Measurements from ENCODE around the gene ADGRD1.

Gene ADGRD1

DNA sequence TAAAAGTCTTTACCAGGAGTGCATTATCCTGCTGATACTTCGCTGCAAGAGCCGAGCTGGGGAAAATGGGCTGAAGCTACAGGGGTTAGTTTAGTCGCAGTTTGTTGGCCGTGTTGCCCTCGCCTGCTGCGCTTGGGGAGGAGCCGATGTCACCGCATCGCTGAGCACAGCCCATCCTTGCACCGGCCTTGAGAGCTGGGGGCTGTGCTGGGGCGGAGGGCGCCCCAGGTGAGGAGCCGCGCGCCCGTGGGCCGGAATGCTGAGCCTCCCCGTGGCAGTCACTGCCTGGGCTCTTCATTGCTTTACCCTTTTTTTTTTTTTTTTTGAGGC is 50.0 kb downstream of the ADGRD1 start:
- H3K9me3 ChIP-seq (ENCODE audit: control insufficient read depth in 1 of 2, low read length in 2 of 2), result no peaks in the 10 kb centered on the region
- H3K36me3 ChIP-seq (ENCODE audit: control insufficient read depth in 1 of 2, insufficient read depth in 2 of 2, low read length in 2 of 2), result no peaks in the 10 kb centered on the region
- no peak overlapping the region for H3K9ac ChIP-seq (ENCODE audit: low read depth in 1 of 2, low read length in 2 of 2)
- no peaks in the 10 kb centered on the region for H3K4me1 ChIP-seq (ENCODE audit: control insufficient read depth in 1 of 2, insufficient read depth in 2 of 2, low read length in 2 of 2)
- H3K27ac ChIP-seq (ENCODE audit: low read depth, low read length), result no peak overlapping the region
- H3K4me3 ChIP-seq (ENCODE audit: low read depth in 1 of 2, low read length in 2 of 2), result no peak overlapping the region
- H3K27me3 ChIP-seq (ENCODE audit: control insufficient read depth in 1 of 2, insufficient read depth in 2 of 2, low read length in 2 of 2), result no peaks in the 10 kb centered on the region

DNA sequence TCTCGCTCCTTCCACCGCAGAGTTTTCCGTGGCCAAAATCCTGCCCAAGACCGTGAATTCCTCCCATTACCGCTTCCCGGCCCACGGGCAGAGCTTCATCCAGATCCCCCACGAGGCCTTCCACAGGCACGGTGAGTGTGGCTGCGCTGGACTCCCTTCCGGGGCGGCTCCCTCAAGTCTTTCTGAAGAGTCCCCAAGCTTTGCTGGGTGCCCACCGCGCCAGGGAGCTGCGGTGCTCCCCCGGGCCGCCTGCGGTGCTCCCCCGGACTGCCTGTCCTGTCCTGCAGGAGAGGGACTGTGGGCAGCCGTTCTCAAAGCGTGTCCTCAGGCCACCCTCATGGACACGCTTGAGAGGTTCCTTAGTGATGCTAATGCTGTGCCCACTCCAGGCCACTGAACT is 50.5 kb downstream of the ADGRD1 start:
- Histone ChIP-seq H3K9ac (ENCODE audit: low read depth in 1 of 2, low read length in 2 of 2) (no peak overlapping the region), H3K9me3 (ENCODE audit: control insufficient read depth in 1 of 2, low read length in 2 of 2) (no peaks in the 10 kb centered on the region), H3K36me3 (ENCODE audit: control insufficient read depth in 1 of 2, insufficient read depth in 2 of 2, low read length in 2 of 2) (no peaks in the 10 kb centered on the region), H3K27me3 (ENCODE audit: control insufficient read depth in 1 of 2, insufficient read depth in 2 of 2, low read length in 2 of 2) (no peaks in the 10 kb centered on the region), H3K4me3 (ENCODE audit: low read depth in 1 of 2, low read length in 2 of 2) (no peak overlapping the region), H3K4me1 (ENCODE audit: control insufficient read depth in 1 of 2, insufficient read depth in 2 of 2, low read length in 2 of 2) (no peaks in the 10 kb centered on the region), H3K27ac (ENCODE audit: low read depth, low read length) (no peak overlapping the region)

- Histone ChIP-seq H3K4me3 (ENCODE audit: low read depth in 1 of 2, low read length in 2 of 2) (no peak overlapping the region), H3K36me3 (ENCODE audit: control insufficient read depth in 1 of 2, insufficient read depth in 2 of 2, low read length in 2 of 2) (no peaks in the 10 kb centered on the region), H3K4me1 (ENCODE audit: control insufficient read depth in 1 of 2, insufficient read depth in 2 of 2, low read length in 2 of 2) (no peaks in the 10 kb centered on the region), H3K27me3 (ENCODE audit: control insufficient read depth in 1 of 2, insufficient read depth in 2 of 2, low read length in 2 of 2) (no peaks in the 10 kb centered on the region), H3K9ac (ENCODE audit: low read depth in 1 of 2, low read length in 2 of 2) (no peak overlapping the region), H3K27ac (ENCODE audit: low read depth, low read length) (no peak overlapping the region), H3K9me3 (ENCODE audit: control insufficient read depth in 1 of 2, low read length in 2 of 2) (no peaks in the 10 kb centered on the region)
Measured at GRCh38 chr12:131005161-131006035, 51.7 kb downstream of the ADGRD1 start.

GRCh38 chr12:131006036-131006735 is 52.5 kb downstream of the ADGRD1 start:
- Histone ChIP-seq H3K27ac (ENCODE audit: low read depth, low read length) (no peak overlapping the region), H3K4me3 (ENCODE audit: low read depth in 1 of 2, low read length in 2 of 2) (no peak overlapping the region), H3K4me1 (ENCODE audit: control insufficient read depth in 1 of 2, insufficient read depth in 2 of 2, low read length in 2 of 2) (no peaks in the 10 kb centered on the region), H3K9me3 (ENCODE audit: control insufficient read depth in 1 of 2, low read length in 2 of 2) (no peaks in the 10 kb centered on the region), H3K27me3 (ENCODE audit: control insufficient read depth in 1 of 2, insufficient read depth in 2 of 2, low read length in 2 of 2) (no peaks in the 10 kb centered on the region), H3K36me3 (ENCODE audit: control insufficient read depth in 1 of 2, insufficient read depth in 2 of 2, low read length in 2 of 2) (no peaks in the 10 kb centered on the region), H3K9ac (ENCODE audit: low read depth in 1 of 2, low read length in 2 of 2) (no peak overlapping the region)

DNA sequence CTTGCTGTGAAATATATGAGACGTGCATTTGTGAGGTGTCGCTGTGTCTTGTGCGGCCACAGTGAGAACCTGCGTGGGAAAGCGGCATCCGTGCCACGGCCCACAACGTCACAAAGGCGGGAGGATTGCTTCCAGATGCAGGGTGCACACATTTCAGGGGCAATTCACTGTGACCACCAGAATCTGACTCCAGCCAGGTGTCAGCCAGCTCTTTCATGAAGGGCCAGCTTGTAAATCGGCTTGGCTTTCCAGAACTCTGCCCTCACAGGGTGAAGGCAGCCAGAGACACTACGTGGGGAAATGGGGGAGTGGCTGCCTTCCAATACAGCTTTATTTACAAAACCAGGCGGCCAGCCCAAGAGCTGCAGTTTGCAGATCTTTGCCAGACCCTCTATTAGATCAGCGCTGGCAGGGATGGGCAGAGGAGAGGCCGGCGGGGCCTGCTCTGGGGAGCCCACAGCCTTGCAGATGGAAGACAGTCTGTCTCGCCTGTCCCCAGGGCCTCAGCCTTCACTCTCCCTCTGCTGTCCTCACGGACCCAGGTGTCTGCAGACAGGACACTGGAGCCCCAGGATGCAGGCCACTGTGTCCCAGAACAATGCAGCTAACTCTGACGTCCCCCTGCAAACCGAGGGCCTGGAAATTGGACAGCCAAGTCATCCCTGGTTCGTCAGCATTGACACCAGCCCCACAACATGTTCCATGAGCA is 53.5 kb downstream of the ADGRD1 start:
- H3K36me3 ChIP-seq (ENCODE audit: control insufficient read depth in 1 of 2, insufficient read depth in 2 of 2, low read length in 2 of 2), result no peaks in the 10 kb centered on the region
- H3K9me3 ChIP-seq (ENCODE audit: control insufficient read depth in 1 of 2, low read length in 2 of 2), result no peaks in the 10 kb centered on the region
- no peak overlapping the region for H3K27ac ChIP-seq (ENCODE audit: low read depth, low read length)
- no peak overlapping the region for H3K9ac ChIP-seq (ENCODE audit: low read depth in 1 of 2, low read length in 2 of 2)
- no peaks in the 10 kb centered on the region for H3K4me1 ChIP-seq (ENCODE audit: control insufficient read depth in 1 of 2, insufficient read depth in 2 of 2, low read length in 2 of 2)
- H3K27me3 ChIP-seq (ENCODE audit: control insufficient read depth in 1 of 2, insufficient read depth in 2 of 2, low read length in 2 of 2), result no peaks in the 10 kb centered on the region
- no peak overlapping the region for H3K4me3 ChIP-seq (ENCODE audit: low read depth in 1 of 2, low read length in 2 of 2)

DNA sequence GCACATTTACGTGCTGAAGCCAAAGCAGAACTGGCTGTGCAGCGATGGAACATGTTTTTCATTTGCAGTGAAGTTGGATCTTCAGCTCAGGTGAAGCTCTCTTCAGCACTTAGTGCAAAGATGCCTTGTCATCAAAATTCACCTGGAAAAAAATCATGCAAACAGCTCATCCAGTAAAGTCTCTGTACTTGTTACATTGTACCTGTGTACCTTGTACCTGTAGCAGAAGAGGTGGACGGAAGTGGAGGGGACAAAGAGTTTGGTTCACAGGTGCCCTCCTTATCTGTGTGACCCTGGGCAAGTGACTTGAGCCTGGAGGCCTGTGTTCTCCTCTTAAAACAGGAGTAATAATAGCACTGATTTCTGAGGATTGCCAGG is 54.0 kb downstream of the ADGRD1 start:
- Histone ChIP-seq H3K4me1 (ENCODE audit: control insufficient read depth in 1 of 2, insufficient read depth in 2 of 2, low read length in 2 of 2) (no peaks in the 10 kb centered on the region), H3K36me3 (ENCODE audit: control insufficient read depth in 1 of 2, insufficient read depth in 2 of 2, low read length in 2 of 2) (no peaks in the 10 kb centered on the region), H3K4me3 (ENCODE audit: low read depth in 1 of 2, low read length in 2 of 2) (no peak overlapping the region), H3K9me3 (ENCODE audit: control insufficient read depth in 1 of 2, low read length in 2 of 2) (no peaks in the 10 kb centered on the region), H3K9ac (ENCODE audit: low read depth in 1 of 2, low read length in 2 of 2) (no peak overlapping the region), H3K27ac (ENCODE audit: low read depth, low read length) (no peak overlapping the region), H3K27me3 (ENCODE audit: control insufficient read depth in 1 of 2, insufficient read depth in 2 of 2, low read length in 2 of 2) (no peaks in the 10 kb centered on the region)

- no peaks in the 10 kb centered on the region for H3K9me3 ChIP-seq (ENCODE audit: control insufficient read depth in 1 of 2, low read length in 2 of 2)
- H3K27ac ChIP-seq (ENCODE audit: low read depth, low read length), result no peak overlapping the region
Measured at GRCh38 chr12:131008131-131008912, 54.6 kb downstream of the ADGRD1 start.

DNA sequence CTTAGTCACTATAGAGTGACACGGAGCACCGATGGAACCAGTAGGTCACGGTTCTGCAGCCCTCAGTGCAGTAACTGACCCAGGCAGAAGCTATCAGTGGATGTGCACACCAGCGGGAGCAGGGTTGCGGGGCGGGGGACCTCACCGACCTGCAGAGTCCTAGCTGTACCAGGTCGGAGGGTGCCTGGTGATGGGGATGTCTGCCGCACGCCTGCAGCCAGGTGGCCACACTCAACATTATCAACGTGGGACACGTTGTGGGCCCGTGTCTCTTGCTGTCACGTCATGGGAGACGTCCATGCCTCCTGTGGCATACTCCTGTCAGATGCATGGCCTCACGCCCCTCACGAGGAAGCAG is 55.2 kb downstream of the ADGRD1 start:
- H3K4me3 ChIP-seq (ENCODE audit: low read depth in 1 of 2, low read length in 2 of 2), result no peak overlapping the region
- no peaks in the 10 kb centered on the region for H3K36me3 ChIP-seq (ENCODE audit: control insufficient read depth in 1 of 2, insufficient read depth in 2 of 2, low read length in 2 of 2)
- H3K27me3 ChIP-seq (ENCODE audit: control insufficient read depth in 1 of 2, insufficient read depth in 2 of 2, low read length in 2 of 2), result no peaks in the 10 kb centered on the region
- no peak overlapping the region for H3K9ac ChIP-seq (ENCODE audit: low read depth in 1 of 2, low read length in 2 of 2)
- H3K9me3 ChIP-seq (ENCODE audit: control insufficient read depth in 1 of 2, low read length in 2 of 2), result no peaks in the 10 kb centered on the region
- H3K4me1 ChIP-seq (ENCODE audit: control insufficient read depth in 1 of 2, insufficient read depth in 2 of 2, low read length in 2 of 2), result no peaks in the 10 kb centered on the region
- no peak overlapping the region for H3K27ac ChIP-seq (ENCODE audit: low read depth, low read length)

More at GRCh38 chr12:131008131-131008912, 54.6 kb downstream of the ADGRD1 start:
- Histone ChIP-seq H3K36me3 (ENCODE audit: control insufficient read depth in 1 of 2, insufficient read depth in 2 of 2, low read length in 2 of 2) (no peaks in the 10 kb centered on the region), H3K27me3 (ENCODE audit: control insufficient read depth in 1 of 2, insufficient read depth in 2 of 2, low read length in 2 of 2) (no peaks in the 10 kb centered on the region), H3K4me1 (ENCODE audit: control insufficient read depth in 1 of 2, insufficient read depth in 2 of 2, low read length in 2 of 2) (no peaks in the 10 kb centered on the region), H3K9ac (ENCODE audit: low read depth in 1 of 2, low read length in 2 of 2) (no peak overlapping the region), H3K4me3 (ENCODE audit: low read depth in 1 of 2, low read length in 2 of 2) (no peak overlapping the region)

DNA sequence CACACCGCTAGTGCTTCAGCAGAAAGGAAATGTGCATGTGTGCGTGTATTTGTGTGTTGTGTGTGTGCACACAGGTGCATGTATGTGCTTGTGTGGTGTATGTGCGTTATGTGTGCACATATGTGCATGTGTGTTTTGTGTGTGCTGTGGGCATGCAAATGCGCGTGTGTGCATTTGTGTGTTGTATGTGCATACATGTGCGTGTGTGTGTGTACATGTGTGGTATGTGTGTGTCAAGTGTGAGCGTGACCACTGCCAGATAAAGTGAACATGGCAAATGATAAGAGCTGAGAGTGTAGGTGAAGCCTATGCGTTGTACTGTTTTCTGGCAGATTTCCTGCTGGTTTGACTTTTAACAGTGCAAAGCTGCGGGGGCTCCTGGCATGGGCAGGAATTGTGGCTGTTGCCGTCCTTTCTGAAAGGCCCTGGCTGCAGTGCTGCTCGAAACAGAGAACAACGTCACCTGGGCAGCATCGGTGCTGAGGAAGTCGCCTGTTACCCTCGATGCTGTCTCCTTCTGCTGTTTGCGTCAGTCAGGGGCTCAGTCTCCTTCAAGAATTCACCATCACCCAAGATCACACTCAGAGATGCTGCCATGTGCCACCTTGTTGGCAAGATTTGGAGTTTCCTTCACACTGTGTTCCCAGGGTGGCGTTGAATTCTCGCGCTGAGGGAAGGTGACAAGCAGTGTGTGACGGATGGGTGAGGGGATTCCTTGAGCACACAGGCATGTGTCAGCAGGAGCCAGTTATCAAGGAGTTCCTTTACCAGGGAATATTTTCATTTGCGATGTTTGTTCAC is 56.1 kb downstream of the ADGRD1 start:
- H3K9me3 ChIP-seq (ENCODE audit: control insufficient read depth in 1 of 2, low read length in 2 of 2), result no peaks in the 10 kb centered on the region
- H3K9ac ChIP-seq (ENCODE audit: low read depth in 1 of 2, low read length in 2 of 2), result no peak overlapping the region
- no peak overlapping the region for H3K4me3 ChIP-seq (ENCODE audit: low read depth in 1 of 2, low read length in 2 of 2)
- H3K27ac ChIP-seq (ENCODE audit: low read depth, low read length), result no peak overlapping the region
- no peaks in the 10 kb centered on the region for H3K27me3 ChIP-seq (ENCODE audit: control insufficient read depth in 1 of 2, insufficient read depth in 2 of 2, low read length in 2 of 2)
- H3K36me3 ChIP-seq (ENCODE audit: control insufficient read depth in 1 of 2, insufficient read depth in 2 of 2, low read length in 2 of 2), result no peaks in the 10 kb centered on the region
- H3K4me1 ChIP-seq (ENCODE audit: control insufficient read depth in 1 of 2, insufficient read depth in 2 of 2, low read length in 2 of 2), result no peaks in the 10 kb centered on the region

Measured in duodenal mucosa (tissue), 2 donors.